Activated CD4-positive, alpha-beta T cell treated with anti-CD3 and anti-CD28 coated beads for 36 hours (primary cell): Measurements from ENCODE around the gene PLEKHH1. TPM values are rescaled to one million over a fixed set of nuclear protein-coding genes. Genes with fewer than 3 reads are reported as not detected.
A peak's percentile ranks its signal among the peaks of the same experiment; 100 is the strongest.

Source experiments
- ATAC-seq: fragments of 200-7000 bp; cut with Tn5 transposase; one replicate; pipeline ENCODE4 v1.10.0; 2021; ENCODE audit warnings: mild to moderate bottlenecking, moderate library complexity
- CTCF ChIA-PET: fragments of 350-600 bp; sonication (Branson Sonifier 250); formaldehyde crosslinking; loops from one replicate; lab custom pipeline; 2021; ENCODE audit warnings: antibody characterized with exemption; lab: Charles Lee
- POLR2A ChIA-PET: fragments of 350-600 bp; sonication (Branson Sonifier 250); formaldehyde crosslinking; loops from one replicate; lab custom pipeline; 2021; ENCODE audit warnings: antibody characterized with exemption, inconsistent platforms; lab: Charles Lee
- DNase-seq: peaks from one replicate; pipeline ENCODE4 v3.0.0-alpha.2; 2020
- H3K27ac Mint-ChIP-seq: one replicate; pipeline ENCODE4 v1.8.0; 2021; ENCODE audit warnings: mixed read lengths
- H3K27me3 Mint-ChIP-seq: one replicate; pipeline ENCODE4 v1.8.0; 2021; ENCODE audit warnings: mixed read lengths
- H3K36me3 Mint-ChIP-seq: one replicate; pipeline ENCODE4 v1.8.0; 2021; ENCODE audit warnings: low read depth, mixed read lengths
- H3K4me1 Mint-ChIP-seq: one replicate; pipeline ENCODE4 v1.8.0; 2021; ENCODE audit warnings: mixed read lengths
- H3K4me3 Mint-ChIP-seq: one replicate; pipeline ENCODE4 v1.8.0; 2021; ENCODE audit warnings: mild to moderate bottlenecking, moderate library complexity, mixed read lengths
- H3K9me3 Mint-ChIP-seq: one replicate; pipeline ENCODE4 v1.8.0; 2021; ENCODE audit warnings: low read depth, mixed read lengths
- intact Hi-C, 2 experiments: fragments of 100-400 bp; cut with DNase I in 1 of 2; cut with micrococcal nuclease in 1 of 2; formaldehyde crosslinking; loops; one replicate each; pipeline versions ENCODE4 v1.14.2 to v1.15.1; 2022 to 2024; cut with DNase I, micrococcal nuclease
- total RNA-seq, 2 experiments: library from RNA; stranded (reverse); gene quantifications; one replicate each; pipeline ENCODE4 v1.2.3, GENCODE V29; 2021

The PLEKHH1 gene
- total RNA-seq, 2 experiments from 2014 or later, result 4.1 to 5.7 TPM

GRCh38 chr14:67523764-67524633 is 9.1 kb upstream of the PLEKHH1 start:
- ATAC-seq, result no peak
- no peak for DNase-seq
- ChIA-PET POLR2A (no interaction called here), CTCF (no interaction called here)
- Mint-ChIP-seq H3K36me3 (no peaks in the 10 kb centered on the region), H3K27me3 (peaks cover 16% of the 10 kb centered on the region), H3K9me3 (no peaks in the 10 kb centered on the region), H3K27ac (no peak overlapping the region), H3K4me1 (no peaks in the 10 kb centered on the region), H3K4me3 (no peak overlapping the region)
- intact Hi-C loops, result loop anchor here in 1 of 2 experiments (10.0 kb wide), 2 partner anchors 99 to 141 kb away; no protein-coding TSS in a partner anchor

- ATAC-seq (no peak), DNase-seq (no peak)
- Mint-ChIP-seq H3K9me3 (no peaks in the 10 kb centered on the region), H3K4me3 (no peak overlapping the region), H3K27me3 (peaks cover 16% of the 10 kb centered on the region), H3K36me3 (no peaks in the 10 kb centered on the region), H3K4me1 (no peaks in the 10 kb centered on the region), H3K27ac (no peak overlapping the region)
- intact Hi-C loops, result loop anchor here in 1 of 2 experiments (10.0 kb wide), 2 partner anchors 100 to 140 kb away; no protein-coding TSS in a partner anchor
- POLR2A ChIA-PET, result no interaction called here
- CTCF ChIA-PET, result interaction anchor here (0.6 to 1.0 kb wide), 2 partner anchors 98 to 180 kb away, joined by 3 to 5 read pairs; no protein-coding TSS in a partner anchor
These were observed 8.5 kb upstream of the PLEKHH1 start for GRCh38 chr14:67524634-67524963.

DNA sequence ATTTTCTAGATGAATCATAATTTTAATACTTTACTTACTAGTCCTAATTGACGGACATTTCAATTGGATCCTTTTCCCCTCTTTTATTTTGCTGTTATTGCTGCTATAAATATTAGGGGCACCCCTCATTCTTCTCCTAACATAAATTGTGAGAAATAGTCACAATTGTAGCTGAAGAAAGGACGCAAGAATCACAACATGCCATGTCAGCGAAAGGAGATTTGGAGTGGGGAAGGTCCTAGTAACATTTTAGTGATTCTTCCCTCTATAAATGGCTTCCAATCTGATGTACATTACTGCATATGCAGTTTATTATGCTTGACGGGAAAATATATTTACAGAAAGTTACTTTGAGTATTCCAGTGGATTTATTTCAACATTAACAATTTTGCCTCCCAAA is 7.7 kb upstream of the PLEKHH1 start:
- H3K4me1 Mint-ChIP-seq, result no peaks in the 10 kb centered on the region
- DNase-seq (no peak), ATAC-seq (no peak)
- H3K4me3 Mint-ChIP-seq, result no peak overlapping the region
- intact Hi-C loops, result loop anchor here in 1 of 2 experiments (10.0 kb wide), 2 partner anchors 101 to 139 kb away; no protein-coding TSS in a partner anchor
- CTCF ChIA-PET, result interaction anchor here (0.6 to 3.7 kb wide), 13 partner anchors 8 to 179 kb away, joined by 3 to 41 read pairs (median 5); no protein-coding TSS in a partner anchor
- H3K36me3 Mint-ChIP-seq, result no peaks in the 10 kb centered on the region
- POLR2A ChIA-PET, result no interaction called here
- H3K27ac Mint-ChIP-seq, result no peak overlapping the region
- H3K27me3 Mint-ChIP-seq, result peaks cover 16% of the 10 kb centered on the region
- no peaks in the 10 kb centered on the region for H3K9me3 Mint-ChIP-seq

DNA sequence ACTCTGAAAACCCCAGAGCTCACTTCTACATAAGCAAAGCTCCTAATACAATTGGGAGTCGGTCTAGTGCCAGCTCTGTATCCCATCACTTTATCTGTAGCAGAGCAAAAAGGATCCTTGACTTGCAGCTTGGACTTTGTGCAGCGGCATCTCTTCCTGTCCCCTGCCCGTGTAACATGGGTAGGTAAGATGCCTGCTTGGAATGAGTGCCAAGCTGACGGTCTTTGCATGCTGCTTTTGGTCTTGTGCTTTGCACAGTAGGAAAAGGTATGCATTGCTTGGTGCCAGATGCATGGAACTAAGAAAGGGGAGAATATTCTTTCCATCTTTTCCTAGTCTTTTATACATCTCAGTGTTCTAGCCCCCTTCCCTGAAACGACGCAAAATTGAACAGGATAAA is 6.9 kb upstream of the PLEKHH1 start:
- CTCF ChIA-PET, result interaction anchor here (0.6 to 3.7 kb wide), 22 partner anchors 9 to 382 kb away, joined by 3 to 41 read pairs (median 4); partner anchors contain the start of gene TMEM229B
- Mint-ChIP-seq H3K27me3 (peaks cover 16% of the 10 kb centered on the region), H3K9me3 (no peaks in the 10 kb centered on the region), H3K4me1 (no peaks in the 10 kb centered on the region), H3K4me3 (no peak overlapping the region), H3K36me3 (no peaks in the 10 kb centered on the region), H3K27ac (no peak overlapping the region)
- intact Hi-C loops, result loop anchor here (1.0 to 10.0 kb wide), 5 partner anchors 45 to 178 kb away; no protein-coding TSS in a partner anchor
- POLR2A ChIA-PET, result no interaction called here
- DNase-seq, result no peak
- no peak for ATAC-seq

GRCh38 chr14:67526676-67527459 is 6.2 kb upstream of the PLEKHH1 start:
- ChIA-PET POLR2A (no interaction called here), CTCF (interaction anchor here (0.5 to 3.7 kb wide), 33 partner anchors 9 to 1616 kb away, joined by 3 to 41 read pairs (median 4); partner anchors contain the start of gene TMEM229B)
- peak; percentile 91 for ATAC-seq

DNA sequence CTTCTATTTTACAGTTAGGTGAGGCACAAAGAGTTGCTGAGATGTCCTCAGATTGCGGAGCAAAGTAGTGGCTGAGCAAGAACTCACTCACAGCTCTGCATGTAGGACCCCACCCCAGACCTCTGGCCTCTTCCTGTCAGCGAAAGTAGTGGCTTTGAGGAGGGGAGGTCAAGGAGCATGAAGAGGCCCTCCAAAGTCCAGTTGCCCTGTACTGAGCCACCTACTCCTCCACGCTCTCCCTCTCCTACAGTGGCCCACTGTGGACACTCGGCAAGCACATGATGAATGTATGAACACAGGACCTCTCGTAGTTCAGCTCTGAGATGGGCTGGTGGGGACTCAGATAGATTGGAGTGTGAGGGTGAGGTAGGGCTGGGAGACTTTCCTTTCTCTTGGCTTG is 5.3 kb upstream of the PLEKHH1 start:
- H3K4me3 Mint-ChIP-seq, result no peak overlapping the region
- no peak overlapping the region for H3K27ac Mint-ChIP-seq
- H3K9me3 Mint-ChIP-seq, result no peaks in the 10 kb centered on the region
- ChIA-PET POLR2A (no interaction called here), CTCF (interaction anchor here (0.9 to 3.7 kb wide), 10 partner anchors 11 to 183 kb away, joined by 3 to 41 read pairs (median 5); no protein-coding TSS in a partner anchor)
- no peaks in the 10 kb centered on the region for H3K36me3 Mint-ChIP-seq
- peaks cover 3% of the 10 kb centered on the region for H3K4me1 Mint-ChIP-seq
- no peak for DNase-seq
- ATAC-seq, result no peak
- intact Hi-C loops, result loop anchor here in 1 of 2 experiments (10.0 kb wide), 2 partner anchors 103 to 137 kb away; no protein-coding TSS in a partner anchor
- peaks cover 16% of the 10 kb centered on the region for H3K27me3 Mint-ChIP-seq

More at GRCh38 chr14:67526676-67527459, 6.2 kb upstream of the PLEKHH1 start:
- Mint-ChIP-seq H3K27ac (no peak overlapping the region), H3K4me1 (no peaks in the 10 kb centered on the region), H3K36me3 (no peaks in the 10 kb centered on the region), H3K9me3 (no peaks in the 10 kb centered on the region), H3K27me3 (peaks cover 12% of the 10 kb centered on the region), H3K4me3 (no peak overlapping the region)
- intact Hi-C loops, result loop anchor here (1.0 to 10.0 kb wide), 5 partner anchors 44 to 177 kb away; no protein-coding TSS in a partner anchor
- peak; percentile 60 for DNase-seq

- intact Hi-C loops, result loop anchor here in 1 of 2 experiments (10.0 kb wide), 2 partner anchors 103 to 137 kb away; no protein-coding TSS in a partner anchor
- CTCF ChIA-PET, result interaction anchor here (0.7 to 3.7 kb wide), 9 partner anchors 10 to 176 kb away, joined by 3 to 41 read pairs (median 5); no protein-coding TSS in a partner anchor
- Mint-ChIP-seq H3K36me3 (no peaks in the 10 kb centered on the region), H3K9me3 (no peaks in the 10 kb centered on the region), H3K27ac (no peak overlapping the region), H3K27me3 (peaks cover 16% of the 10 kb centered on the region), H3K4me3 (no peak overlapping the region), H3K4me1 (peaks cover 3% of the 10 kb centered on the region)
- ATAC-seq, result no peak
- POLR2A ChIA-PET, result no interaction called here
- no peak for DNase-seq
These were observed 4.8 kb upstream of the PLEKHH1 start for GRCh38 chr14:67528276-67528675.

GRCh38 chr14:67529947-67530935 is 2.8 kb upstream of the PLEKHH1 start:
- CTCF ChIA-PET, result interaction anchor here (1.1 to 2.1 kb wide), 4 partner anchors 10 to 174 kb away, joined by 3 to 8 read pairs (median 6); no protein-coding TSS in a partner anchor
- Mint-ChIP-seq H3K4me1 (peaks cover 3% of the 10 kb centered on the region), H3K27me3 (peaks cover 20% of the 10 kb centered on the region), H3K9me3 (no peaks in the 10 kb centered on the region), H3K27ac (no peak overlapping the region), H3K36me3 (no peaks in the 10 kb centered on the region), H3K4me3 (no peak overlapping the region)
- intact Hi-C loops, result loop anchor here in 1 of 2 experiments (10.0 kb wide), 2 partner anchors 105 to 135 kb away; no protein-coding TSS in a partner anchor
- DNase-seq (no peak), ATAC-seq (no peak)
- POLR2A ChIA-PET, result no interaction called here

- no peaks in the 10 kb centered on the region for H3K36me3 Mint-ChIP-seq
- H3K4me3 Mint-ChIP-seq, result peak overlapping the region; percentile 36
- no peaks in the 10 kb centered on the region for H3K9me3 Mint-ChIP-seq
- intact Hi-C loops, result loop anchor here in 1 of 2 experiments (2.0 kb wide), 1 partner anchor 18 kb away; no protein-coding TSS in a partner anchor
- H3K27me3 Mint-ChIP-seq, result peaks cover 17% of the 10 kb centered on the region
- DNase-seq (no peak), ATAC-seq (no peak)
- H3K27ac Mint-ChIP-seq, result no peak overlapping the region
- peaks cover 3% of the 10 kb centered on the region for H3K4me1 Mint-ChIP-seq
- CTCF ChIA-PET, result interaction anchor here (1.0 to 2.6 kb wide), 6 partner anchors 10 to 105 kb away, joined by 3 to 10 read pairs (median 4); no protein-coding TSS in a partner anchor
- POLR2A ChIA-PET, result no interaction called here
These were observed 488 bp upstream of the PLEKHH1 start for GRCh38 chr14:67532606-67532997.

DNA sequence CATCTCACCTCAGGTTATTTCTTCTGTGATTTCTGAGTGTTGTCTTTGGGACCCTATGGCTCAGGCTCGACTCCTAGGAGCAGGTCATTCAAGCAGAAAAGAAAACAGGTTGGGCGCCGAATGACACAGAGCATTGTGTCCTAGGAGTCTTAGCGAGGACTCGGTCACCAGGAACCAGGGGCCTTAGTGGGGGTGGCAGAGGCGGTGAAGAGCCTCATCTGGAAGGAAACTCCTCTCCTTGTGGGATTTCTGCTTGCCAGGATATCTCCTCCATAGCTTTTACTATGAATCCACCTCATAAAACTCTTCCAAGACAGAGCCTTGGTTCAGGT is 630 bp downstream of the PLEKHH1 start:
- ATAC-seq, result no peak
- no peak for DNase-seq
- ChIA-PET CTCF (interaction anchor here (0.8 to 2.6 kb wide), 8 partner anchors 8 to 108 kb away, joined by 3 to 10 read pairs (median 3); no protein-coding TSS in a partner anchor), POLR2A (no interaction called here)
- intact Hi-C loops, result loop anchor here in 1 of 2 experiments (2.0 kb wide), 1 partner anchor 19 kb away; no protein-coding TSS in a partner anchor
- H3K27me3 Mint-ChIP-seq, result peaks cover 17% of the 10 kb centered on the region
- H3K36me3 Mint-ChIP-seq, result no peaks in the 10 kb centered on the region
- peaks cover 3% of the 10 kb centered on the region for H3K4me1 Mint-ChIP-seq
- no peak overlapping the region for H3K27ac Mint-ChIP-seq
- H3K9me3 Mint-ChIP-seq, result no peaks in the 10 kb centered on the region
- H3K4me3 Mint-ChIP-seq, result peak overlapping the region; percentile 66
